Endothelial cell of umbilical vein (primary cell): Measurements from ENCODE around the gene BLTP3B. TPM values are rescaled to one million over a fixed set of nuclear protein-coding genes. Genes with fewer than 3 reads are reported as not detected.

Source experiments
- BruUV-seq: library from RNA; stranded (reverse); fragments of 400-500 nt; replicated peaks from 2 replicates; lab custom pipeline; 2021; lab: Mats Ljungman, UMichigan
- CTCF ChIA-PET: fragments of 300-600, 350-600 bp; sonication (Branson Sonifier 250); formaldehyde crosslinking; loops from one replicate; lab custom pipeline; 2021; ENCODE audit warnings: antibody characterized with exemption, inconsistent platforms; lab: Charles Lee
- POLR2A ChIA-PET: fragments of 300-600, 350-600 bp; sonication (Branson Sonifier 250); formaldehyde crosslinking; loops from one replicate; lab custom pipeline; 2021; ENCODE audit warnings: antibody characterized with exemption, inconsistent platforms; lab: Charles Lee
- DNase-seq: peaks from one replicate; pipeline ENCODE4 v3.0.0-alpha.2; 2011; ENCODE audit warnings: low read depth, low spot score
- FAIRE-seq: peaks from 2 replicates; lab custom pipeline; 2011; peaks lifted over from hg19 to GRCh38; lab: Jason Lieb, UNC
- H2AFZ ChIP-seq: 2 replicates; pipeline ENCODE4 v1.6.0; 2012; ENCODE audit warnings: low read depth, low read length, control low read depth, inconsistent platforms
- H3K27ac ChIP-seq: 2 replicates; pipeline ENCODE4 v1.5.1; 2011; ENCODE audit warnings: low read depth, mild to moderate bottlenecking, control low read depth, low read length, moderate library complexity; ENCODE audit not compliant: insufficient read depth
- H3K27me3 ChIP-seq, 2 experiments: 2 replicates each; pipeline versions ENCODE4 v1.6.0 to v1.6.1; 2011; ENCODE audit warnings: low read length in 2 of 2, mixed read lengths in 1 of 2; ENCODE audit not compliant: control insufficient read depth in 2 of 2, insufficient read depth in 2 of 2
- H3K36me3 ChIP-seq, 2 experiments: 2 replicates in 1 of 2; 3 replicates in 1 of 2; pipeline ENCODE4 v1.5.1; 2011; ENCODE audit warnings: low read length in 2 of 2, mild to moderate bottlenecking in 1 of 2, moderate library complexity in 1 of 2; ENCODE audit not compliant: control insufficient read depth in 2 of 2, insufficient read depth in 2 of 2; ENCODE audit errors: extremely low read depth in 1 of 2
- H3K4me1 ChIP-seq: 3 replicates; pipeline ENCODE4 v1.5.1; 2011; ENCODE audit warnings: mild to moderate bottlenecking, low read length; ENCODE audit not compliant: control insufficient read depth, insufficient read depth; ENCODE audit errors: extremely low read depth
- H3K4me2 ChIP-seq: 2 replicates; pipeline ENCODE4 v1.6.1; 2011; ENCODE audit warnings: low read length, control low read depth, mixed read lengths; ENCODE audit not compliant: insufficient read depth
- H3K4me3 ChIP-seq, 3 experiments: fragments of 200-600 bp in 1 of 3; sonication (generic), shearing (Covaris generic) in 1 of 3; replicated peaks in 1 of 3; 2 replicates each; pipeline ENCODE4 v1.5.1; 2011 to 2016; ENCODE audit warnings: control low read depth in 3 of 3, low read length in 3 of 3, mild to moderate bottlenecking in 2 of 3, inconsistent platforms in 1 of 3, low read depth in 1 of 3, moderate library complexity in 1 of 3; ENCODE audit not compliant: insufficient read depth in 1 of 3
- H3K79me2 ChIP-seq: 2 replicates; pipeline ENCODE4 v1.6.0; 2012; ENCODE audit warnings: low read length, inconsistent platforms; ENCODE audit not compliant: control insufficient read depth, insufficient read depth
- H3K9ac ChIP-seq: replicated peaks from 2 replicates; pipeline ENCODE3; 2011; ENCODE audit warnings: low read length, control low read depth; ENCODE audit not compliant: insufficient read depth; ENCODE audit errors: extremely low read depth
- H3K9me1 ChIP-seq: replicated peaks from 3 replicates; pipeline ENCODE4 v1.6.0; 2011; ENCODE audit warnings: mild to moderate bottlenecking, low read length; ENCODE audit not compliant: control insufficient read depth, insufficient read depth; ENCODE audit errors: extremely low read depth
- H3K9me3 ChIP-seq: replicated peaks from 2 replicates; pipeline ENCODE4 v1.5.1; 2012; ENCODE audit warnings: low read length, inconsistent platforms; ENCODE audit not compliant: control insufficient read depth, insufficient read depth
- H4K20me1 ChIP-seq: replicated peaks from 2 replicates; pipeline ENCODE3; 2011; ENCODE audit warnings: mild to moderate bottlenecking, low read length; ENCODE audit not compliant: control insufficient read depth, insufficient read depth; ENCODE audit errors: extremely low read depth
- EZH2 ChIP-seq: IDR thresholded peaks from 2 replicates; pipeline ENCODE4 v1.6.1; 2012; ENCODE audit warnings: borderline replicate concordance, low read depth, mild to moderate bottlenecking, moderate library complexity, low read length, inconsistent platforms; ENCODE audit not compliant: severe bottlenecking
- FOS ChIP-seq: IDR thresholded peaks from 2 replicates; pipeline ENCODE4 v1.6.1; 2011; ENCODE audit warnings: mild to moderate bottlenecking, low read length, moderate library complexity, borderline replicate concordance; ENCODE audit not compliant: insufficient read depth
- GATA2 ChIP-seq: IDR thresholded peaks from 2 replicates; pipeline ENCODE4 v1.7.0; 2011; ENCODE audit warnings: low read depth, mild to moderate bottlenecking, moderate library complexity, mixed read lengths, low read length; ENCODE audit not compliant: insufficient read length, insufficient read depth
- JUN ChIP-seq: IDR thresholded peaks from 2 replicates; pipeline ENCODE4 v1.6.1; 2011; ENCODE audit warnings: borderline replicate concordance, low read depth; ENCODE audit not compliant: insufficient read length, insufficient read depth
- MAX ChIP-seq: IDR thresholded peaks from 2 replicates; pipeline ENCODE4 v1.6.1; 2011; ENCODE audit not compliant: insufficient read depth, insufficient read length
- MYC ChIP-seq: IDR thresholded peaks from one replicate; pipeline ENCODE4 v1.6.1; 2011; ENCODE audit warnings: mild to moderate bottlenecking, low read depth, low read length
- POLR2A ChIP-seq: IDR thresholded peaks from 2 replicates; pipeline ENCODE4 v1.6.1; 2012; ENCODE audit warnings: low read depth, mild to moderate bottlenecking, control low read depth, low read length
- POLR2AphosphoS5 ChIP-seq: IDR thresholded peaks from 2 replicates; pipeline ENCODE4 v1.6.1; 2012; ENCODE audit warnings: low read depth, mild to moderate bottlenecking, control low read depth, low read length, moderate library complexity; ENCODE audit not compliant: insufficient read depth
- dilution Hi-C: fragments of 300-500 bp; cut with MboI; formaldehyde crosslinking; loops from one replicate; pipeline ENCODE4 v1.15.0; 2019; ENCODE audit warnings: low sequenced_read_pairs; ENCODE audit not compliant: extremely low pct_ligation_motif_present
- intact Hi-C: fragments of 100-400 bp; cut with micrococcal nuclease; formaldehyde crosslinking; loops from one replicate; pipeline ENCODE4 v1.10.0; 2022
- polyA plus RNA-seq, 4 experiments: library from polyadenylated mRNA; depleted of rRNA in 3 of 4; stranded (reverse) in 3 of 4; unstranded in 1 of 4; fragments of >200 nt; gene quantifications; 2 replicates each; pipeline versions ENCODE4 v1.2.1 to v1.2.3, GENCODE V29; 2011 to 2012; ENCODE audit warnings: missing spikeins in 1 of 4
- total RNA-seq: library from RNA; stranded (reverse); gene quantifications from 2 replicates; pipeline ENCODE4 v1.2.3, GENCODE V29; 2021
- TF ChIP-seq, protein P1 (sequence below), 2 donors: IDR thresholded peaks; 1 replicate in 1 of 2; 2 replicates in 1 of 2; pipeline ENCODE4 v1.5.1; 2011; ENCODE audit warnings: low read length in 2 of 2, mild to moderate bottlenecking in 2 of 2, moderate library complexity in 2 of 2, control low read depth in 1 of 2, inconsistent platforms in 1 of 2, low read depth in 1 of 2; ENCODE audit not compliant: insufficient read depth in 1 of 2; ENCODE audit errors: extremely low read depth in 1 of 2

BLTP3B gene
- total and polyA plus RNA-seq, 2 donors (not counting 3 experiments of a cell fraction or from before 2014, with no cell fraction given): 5.4 to 17.9 TPM

GRCh38 chr12:100173111-100173510 is 30.4 kb upstream of the BLTP3B start:
- Histone ChIP-seq H3K4me3 (no peak overlapping the region), H4K20me1 (no peaks in the 10 kb centered on the region), H2AFZ (no peak overlapping the region), H3K9me1 (no peaks in the 10 kb centered on the region), H3K4me1 (no peaks in the 10 kb centered on the region), H3K9me3 (no peaks in the 10 kb centered on the region), H3K36me3 (no peaks in the 10 kb centered on the region), H3K9ac (no peak overlapping the region), H3K4me2 (no peak overlapping the region), H3K27ac (no peak overlapping the region), H3K79me2 (no peaks in the 10 kb centered on the region), H3K27me3 (peaks cover 0 to 3% of the 10 kb centered on the region in 2 experiments)
- CTCF ChIA-PET: interaction anchor here (0.6 to 2.1 kb wide), 2 partner anchors 18 to 1733 kb away, joined by 3 to 10 read pairs; no protein-coding TSS in a partner anchor
- no TSS peak for BruUV-seq
- FAIRE-seq (no peak), DNase-seq (no peak)
- TF ChIP-seq POLR2AphosphoS5 (no peak), MYC (no peak), EZH2 (no peak), JUN (no peak), FOS (no peak), POLR2A (no peak), MAX (no peak), GATA2 (no peak)
- TF ChIP-seq, protein P1, sequence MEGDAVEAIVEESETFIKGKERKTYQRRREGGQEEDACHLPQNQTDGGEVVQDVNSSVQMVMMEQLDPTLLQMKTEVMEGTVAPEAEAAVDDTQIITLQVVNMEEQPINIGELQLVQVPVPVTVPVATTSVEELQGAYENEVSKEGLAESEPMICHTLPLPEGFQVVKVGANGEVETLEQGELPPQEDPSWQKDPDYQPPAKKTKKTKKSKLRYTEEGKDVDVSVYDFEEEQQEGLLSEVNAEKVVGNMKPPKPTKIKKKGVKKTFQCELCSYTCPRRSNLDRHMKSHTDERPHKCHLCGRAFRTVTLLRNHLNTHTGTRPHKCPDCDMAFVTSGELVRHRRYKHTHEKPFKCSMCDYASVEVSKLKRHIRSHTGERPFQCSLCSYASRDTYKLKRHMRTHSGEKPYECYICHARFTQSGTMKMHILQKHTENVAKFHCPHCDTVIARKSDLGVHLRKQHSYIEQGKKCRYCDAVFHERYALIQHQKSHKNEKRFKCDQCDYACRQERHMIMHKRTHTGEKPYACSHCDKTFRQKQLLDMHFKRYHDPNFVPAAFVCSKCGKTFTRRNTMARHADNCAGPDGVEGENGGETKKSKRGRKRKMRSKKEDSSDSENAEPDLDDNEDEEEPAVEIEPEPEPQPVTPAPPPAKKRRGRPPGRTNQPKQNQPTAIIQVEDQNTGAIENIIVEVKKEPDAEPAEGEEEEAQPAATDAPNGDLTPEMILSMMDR (IDR thresholded peaks at IDR 0.05; ENCODE audit: extremely low read depth in 1 of 2, insufficient read depth in 1 of 2, low read depth in 1 of 2, low read length in 2 of 2): no peak
- intact Hi-C loops (no loop called here), dilution Hi-C loops (no loop called here)
- POLR2A ChIA-PET: no interaction called here
